Vagina (tissue), 2 donors: Measurements from ENCODE around the gene PSPN. TPM values are rescaled to one million over a fixed set of nuclear protein-coding genes. Genes with fewer than 3 reads are reported as not detected.
"Not testable (repeated sequence)": the region's sequence is repeated elsewhere in the genome, so short reads cannot be mapped to it uniquely, and the experiment has no call there.

Source experiments
- DNase-seq, 2 donors: peaks; one replicate each; pipeline ENCODE4 v3.0.0-alpha.2; 2017; ENCODE audit errors: extremely low spot score in 2 of 2
- H3K27ac ChIP-seq: fragments of 200-600 bp; sonication (generic); one replicate; pipeline ENCODE4 v1.5.1; 2019
- H3K27me3 ChIP-seq: fragments of 200-600 bp; sonication (generic); one replicate; pipeline ENCODE4 v1.5.1; 2019
- H3K36me3 ChIP-seq, 2 donors: fragments of 200-600 bp; sonication (generic); one replicate each; pipeline ENCODE4 v1.5.1; 2017 to 2019
- H3K4me1 ChIP-seq: fragments of 200-600 bp; sonication (generic); one replicate; pipeline ENCODE4 v1.5.1; 2019
- H3K4me3 ChIP-seq, 2 donors: fragments of 200-600 bp; sonication (generic); 1 replicate in 1 of 2; 2 replicates in 1 of 2; pipeline ENCODE4 v1.5.1; 2016 to 2019
- H3K9me3 ChIP-seq: fragments of 200-600 bp; sonication (generic); one replicate; pipeline ENCODE4 v1.5.1; 2019
- CTCF ChIP-seq, 3 experiments: fragments of 450-650 bp in 2 of 3; fragments of 200-600 bp in 1 of 3; sonication (generic) in 1 of 3; IDR thresholded peaks; one replicate each; pipeline ENCODE4 v1.5.1; 2017 to 2019; ENCODE audit warnings: antibody characterized with exemption in 3 of 3, mild to moderate bottlenecking in 2 of 3, moderate library complexity in 2 of 3
- POLR2A ChIP-seq, 2 donors: fragments of 450-650 bp; IDR thresholded peaks; one replicate each; pipeline ENCODE4 v1.6.1; 2017; ENCODE audit warnings: antibody characterized with exemption in 2 of 2, mild to moderate bottlenecking in 2 of 2, moderate library complexity in 2 of 2
- POLR2AphosphoS5 ChIP-seq, 2 donors: sonication (generic); formaldehyde crosslinking; IDR thresholded peaks; one replicate each; pipeline ENCODE4 v1.9.0; 2017; ENCODE audit warnings: antibody characterized with exemption in 2 of 2, mild to moderate bottlenecking in 2 of 2, low read depth in 1 of 2; ENCODE audit not compliant: insufficient read depth in 1 of 2
- intact Hi-C: fragments of 100-400 bp; cut with DNase I; formaldehyde crosslinking; loops from one replicate; pipeline ENCODE4 v1.15.1; 2023
- total RNA-seq: library from RNA; depleted of rRNA; stranded (reverse); fragments of >200 nt; gene quantifications from one replicate; pipeline ENCODE4 v1.2.3, GENCODE V29; 2016

The PSPN gene
- total RNA-seq, 1 donor from 2014 or later: 0.25 TPM

GRCh38 chr19:6409346-6409745 is 33.6 kb upstream of the PSPN start:
- no peak overlapping the region for H3K27ac ChIP-seq
- H3K4me1 ChIP-seq: peaks cover 12% of the 10 kb centered on the region
- peaks cover 0 to 5% of the 10 kb centered on the region in 2 donors for H3K36me3 ChIP-seq
- no peak overlapping the region for H3K4me3 ChIP-seq
- no peak for DNase-seq
- no peaks in the 10 kb centered on the region for H3K27me3 ChIP-seq
- H3K9me3 ChIP-seq: no peaks in the 10 kb centered on the region
- TF ChIP-seq POLR2A (IDR thresholded peaks at IDR 0.05) (no peak), CTCF (IDR thresholded peaks at IDR 0.05) (no peak), POLR2AphosphoS5 (IDR thresholded peaks at IDR 0.05; ENCODE audit: insufficient read depth in 1 of 2, low read depth in 1 of 2) (no peak)
- intact Hi-C loops: no loop called here

GRCh38 chr19:6406401-6406800 is 30.7 kb upstream of the PSPN start:
- Histone ChIP-seq H3K9me3 (no peaks in the 10 kb centered on the region), H3K4me3 (no peak overlapping the region), H3K36me3 (no peaks in the 10 kb centered on the region), H3K27me3 (no peaks in the 10 kb centered on the region), H3K4me1 (no peaks in the 10 kb centered on the region), H3K27ac (no peak overlapping the region)
- intact Hi-C loops: no loop called here
- TF ChIP-seq CTCF (IDR thresholded peaks at IDR 0.05) (no peak), POLR2A (IDR thresholded peaks at IDR 0.05) (no peak), POLR2AphosphoS5 (IDR thresholded peaks at IDR 0.05; ENCODE audit: insufficient read depth in 1 of 2, low read depth in 1 of 2) (no peak)
- DNase-seq: no peak

- no peaks in the 10 kb centered on the region for H3K4me1 ChIP-seq
- TF ChIP-seq POLR2AphosphoS5 (IDR thresholded peaks at IDR 0.05; ENCODE audit: insufficient read depth in 1 of 2, low read depth in 1 of 2): no peak
- TF ChIP-seq CTCF (IDR thresholded peaks at IDR 0.05): no peak
- TF ChIP-seq POLR2A (IDR thresholded peaks at IDR 0.05): no peak
- intact Hi-C loops: no loop called here
- H3K9me3 ChIP-seq: no peaks in the 10 kb centered on the region
- no peak for DNase-seq
- H3K36me3 ChIP-seq: no peaks in the 10 kb centered on the region
- H3K4me3 ChIP-seq: no peak overlapping the region
- H3K27ac ChIP-seq: no peak overlapping the region
- no peaks in the 10 kb centered on the region for H3K27me3 ChIP-seq
Observed at GRCh38 chr19:6402837-6403608, 27.3 kb upstream of the PSPN start.

GRCh38 chr19:6402058-6402457 is 26.3 kb upstream of the PSPN start:
- H3K4me3 ChIP-seq: no peak overlapping the region
- no peaks in the 10 kb centered on the region for H3K9me3 ChIP-seq
- DNase-seq: no peak
- no peaks in the 10 kb centered on the region for H3K36me3 ChIP-seq
- H3K4me1 ChIP-seq: no peaks in the 10 kb centered on the region
- TF ChIP-seq CTCF (IDR thresholded peaks at IDR 0.05): no peak
- no peak for TF ChIP-seq POLR2A (IDR thresholded peaks at IDR 0.05)
- TF ChIP-seq POLR2AphosphoS5 (IDR thresholded peaks at IDR 0.05; ENCODE audit: insufficient read depth in 1 of 2, low read depth in 1 of 2): no peak
- no peak overlapping the region for H3K27ac ChIP-seq
- intact Hi-C loops: no loop called here
- H3K27me3 ChIP-seq: no peaks in the 10 kb centered on the region

- H3K27me3 ChIP-seq, H3K4me3 ChIP-seq, H3K27ac ChIP-seq, intact Hi-C loops, H3K4me1 ChIP-seq, DNase-seq, H3K9me3 ChIP-seq, H3K36me3 ChIP-seq: not testable (repeated sequence)
Observed at GRCh38 chr19:6400062-6400944, 24.6 kb upstream of the PSPN start.
